ENCODE measurements around the gene RFXANK. TPM values are rescaled to one million over a fixed set of nuclear protein-coding genes. Genes with fewer than 3 reads are reported as not detected.

RFXANK gene
- total RNA-seq, 1 experiment from 2014 or later: 81.8 TPM

GRCh38 chr19:19217099-19217498, 25.0 kb downstream of the RFXANK start:
- H3K23me2 ChIP-seq (ENCODE audit: insufficient read length, low read depth, low read length, poor library complexity, severe bottlenecking): peaks cover 5% of the 10 kb centered on the region
- peaks cover 0 to 4% of the 10 kb centered on the region in 2 experiments; a peak in 2 of 5 replicates for H3K9me3 Mint-ChIP-seq
- no peaks in the 10 kb centered on the region for H3K36me3 Mint-ChIP-seq (ENCODE audit: insufficient read depth in 1 of 3, low read depth in 3 of 3)
- no peak overlapping the region for H3K14ac ChIP-seq (ENCODE audit: insufficient read depth, low read length)
- H3T11ph ChIP-seq (ENCODE audit: low read length): no peak overlapping the region
- H3K79me1 ChIP-seq (ENCODE audit: insufficient read depth, low read depth, low read length, poor library complexity, severe bottlenecking): no peaks in the 10 kb centered on the region
- no peak overlapping the region for H2BK5ac ChIP-seq (ENCODE audit: insufficient read length, low read length)
- no peak overlapping the region for H3K27ac ChIP-seq (ENCODE audit: insufficient read length, low read depth, low read length)
- no peak overlapping the region for H3K18ac ChIP-seq (ENCODE audit: insufficient read length, low read depth, low read length)
- no peak overlapping the region for H3K23ac ChIP-seq (ENCODE audit: insufficient read length, low read depth, low read length)
- H4K5ac ChIP-seq (ENCODE audit: insufficient read length, low read depth, low read length): no peak overlapping the region
- peak; percentile 49 for DNase-seq
- H3K9me3 ChIP-seq (ENCODE audit: control insufficient read depth, low read depth, low read length): no peaks in the 10 kb centered on the region
- H2AK5ac ChIP-seq (ENCODE audit: insufficient read length, low read length): no peak overlapping the region
- no peak overlapping the region for H3K4me3 Mint-ChIP-seq
- H2BK15ac ChIP-seq (ENCODE audit: low read depth, low read length): no peak overlapping the region
- peaks cover 6 to 21% of the 10 kb centered on the region in 2 experiments for H3K4me1 Mint-ChIP-seq
- no peaks in the 10 kb centered on the region for H3K79me2 ChIP-seq (ENCODE audit: insufficient read depth, low read length)
- H2BK120ac ChIP-seq (ENCODE audit: low read depth, low read length, poor library complexity, severe bottlenecking): no peak overlapping the region
- no peak overlapping the region for H4K91ac ChIP-seq (ENCODE audit: insufficient read length, low read depth, low read length)
- no peak overlapping the region for H3K27ac Mint-ChIP-seq
- H3K27me3 Mint-ChIP-seq (ENCODE audit: low read depth): peaks cover 84% of the 10 kb centered on the region
- no peak overlapping the region for H3K4ac ChIP-seq (ENCODE audit: low read depth, low read length)
- H4K20me1 ChIP-seq (ENCODE audit: control insufficient read depth, insufficient read depth, insufficient read length): no peaks in the 10 kb centered on the region
- no peak overlapping the region for H4K8ac ChIP-seq (replicated peaks; ENCODE audit: insufficient read length, low read depth, low read length)
- no peak overlapping the region for H2AFZ ChIP-seq (ENCODE audit: low read length)
- H3K9ac ChIP-seq (ENCODE audit: extremely low read depth, insufficient read length, low read length): no peak overlapping the region
- no peak overlapping the region for H3K56ac ChIP-seq (ENCODE audit: insufficient read length, low read depth, low read length)
- no peak overlapping the region for H2BK12ac ChIP-seq (ENCODE audit: insufficient read length, low read depth, low read length)
- no peak overlapping the region for H3K4me2 ChIP-seq (ENCODE audit: insufficient read depth, insufficient read length, low read length)
- H3K27me3 ChIP-seq (ENCODE audit: insufficient read depth, low read length): peaks cover 24% of the 10 kb centered on the region
- H2BK20ac ChIP-seq (ENCODE audit: low read depth, low read length, poor library complexity, severe bottlenecking): no peak overlapping the region
- peaks cover 3% of the 10 kb centered on the region; the same call in 1 of the 2 replicates for H3K4me1 ChIP-seq (ENCODE audit: insufficient read depth, low read length)
- no CpG with 5 or more reads among the region's 4 CpGs for WGBS (ENCODE audit: extremely low coverage, insufficient read length, low lambda C conversion rate)
- peak; percentile 62; the same call in 2 of the 3 replicates for TF ChIP-seq CTCF (conservative IDR thresholded peaks at IDR 0.05)
